Measurements from ENCODE around the gene FBXO34.

GRCh38 chr14:55249423-55249822 is 21.8 kb upstream of the FBXO34 start:
- TF ChIP-seq CTCF (IDR thresholded peaks at IDR 0.05): no peak
- no peak for TF ChIP-seq POLR2A (IDR thresholded peaks at IDR 0.05)

Measured in thyroid gland (tissue), 4 donors.